GM12873 (cell line): ENCODE data around the gene NUP107.

Experiments used
- TF ChIP-seq, protein P1 (sequence below): IDR thresholded peaks from 2 replicates; pipeline ENCODE4 v1.5.1; 2012; ENCODE audit warnings: low read depth, mild to moderate bottlenecking, moderate library complexity, low read length, control low read depth; ENCODE audit not compliant: insufficient read depth; ENCODE audit errors: missing control alignments

The NUP107 gene

GRCh38 chr12:68766646-68767045, 79.9 kb downstream of the NUP107 start:
- TF ChIP-seq, protein P1, sequence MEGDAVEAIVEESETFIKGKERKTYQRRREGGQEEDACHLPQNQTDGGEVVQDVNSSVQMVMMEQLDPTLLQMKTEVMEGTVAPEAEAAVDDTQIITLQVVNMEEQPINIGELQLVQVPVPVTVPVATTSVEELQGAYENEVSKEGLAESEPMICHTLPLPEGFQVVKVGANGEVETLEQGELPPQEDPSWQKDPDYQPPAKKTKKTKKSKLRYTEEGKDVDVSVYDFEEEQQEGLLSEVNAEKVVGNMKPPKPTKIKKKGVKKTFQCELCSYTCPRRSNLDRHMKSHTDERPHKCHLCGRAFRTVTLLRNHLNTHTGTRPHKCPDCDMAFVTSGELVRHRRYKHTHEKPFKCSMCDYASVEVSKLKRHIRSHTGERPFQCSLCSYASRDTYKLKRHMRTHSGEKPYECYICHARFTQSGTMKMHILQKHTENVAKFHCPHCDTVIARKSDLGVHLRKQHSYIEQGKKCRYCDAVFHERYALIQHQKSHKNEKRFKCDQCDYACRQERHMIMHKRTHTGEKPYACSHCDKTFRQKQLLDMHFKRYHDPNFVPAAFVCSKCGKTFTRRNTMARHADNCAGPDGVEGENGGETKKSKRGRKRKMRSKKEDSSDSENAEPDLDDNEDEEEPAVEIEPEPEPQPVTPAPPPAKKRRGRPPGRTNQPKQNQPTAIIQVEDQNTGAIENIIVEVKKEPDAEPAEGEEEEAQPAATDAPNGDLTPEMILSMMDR = no peak

- TF ChIP-seq, protein P1 = no peak
Observed at GRCh38 chr12:68767191-68767590, 80.4 kb downstream of the NUP107 start.

GRCh38 chr12:68768431-68768939, 81.7 kb downstream of the NUP107 start:
- TF ChIP-seq, protein P1 = no peak

DNA sequence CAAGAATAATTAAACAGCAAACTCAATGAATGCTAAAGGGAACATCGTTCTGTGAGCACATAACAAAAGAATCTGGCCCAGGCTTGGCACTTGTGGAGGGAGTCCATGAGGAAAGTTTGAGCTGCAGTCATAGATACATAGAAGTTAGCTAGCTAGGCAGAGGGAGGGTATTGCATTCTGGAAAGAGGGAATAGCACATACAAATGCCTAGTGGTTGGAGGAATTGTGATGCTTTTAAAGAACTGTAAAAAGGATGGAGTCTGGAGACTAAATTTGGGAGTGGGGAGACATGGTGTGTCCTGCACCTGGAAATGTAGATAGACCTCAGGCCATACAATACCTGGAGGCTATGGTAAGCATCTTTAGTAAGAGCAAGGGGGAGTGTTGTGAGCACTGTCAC, 83.2 kb downstream of the NUP107 start:
- TF ChIP-seq, protein P1 = no peak

GRCh38 chr12:68771223-68771925, 84.6 kb downstream of the NUP107 start:
- TF ChIP-seq, protein P1 = no peak

GRCh38 chr12:68772714-68773113, 85.9 kb downstream of the NUP107 start:
- TF ChIP-seq, protein P1 = no peak

DNA sequence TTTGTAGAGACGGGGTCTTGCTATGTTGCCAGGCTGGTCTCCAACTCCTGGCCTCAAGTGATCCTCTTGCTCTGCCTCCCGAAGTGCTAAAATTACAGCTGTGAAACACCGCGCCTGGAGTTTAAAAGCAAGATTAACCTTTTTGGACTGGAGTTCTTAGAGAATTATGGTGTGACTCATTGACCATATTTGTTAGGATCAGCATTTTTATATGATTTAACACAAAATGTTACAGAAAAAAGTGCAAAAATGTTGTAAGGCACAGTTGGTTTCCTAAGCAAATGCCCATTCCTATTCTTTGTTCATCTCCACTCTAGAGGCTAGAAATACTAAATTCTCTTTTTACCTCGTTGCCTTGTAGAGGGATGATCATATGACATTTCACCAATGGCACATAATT, 86.8 kb downstream of the NUP107 start:
- TF ChIP-seq, protein P1 = no peak
